GM12864 (cell line): ENCODE results near the gene HOXD1.

Experiments
- DNase-seq: peaks from one replicate; pipeline ENCODE4 v3.0.0-alpha.2; 2011; ENCODE audit warnings: low read depth
- H3K4me3 ChIP-seq: 2 replicates; pipeline ENCODE4 v1.5.1; 2011; ENCODE audit warnings: mild to moderate bottlenecking, low read depth, low read length, control low read depth
- CTCF ChIP-seq: IDR thresholded peaks from 2 replicates; pipeline ENCODE4 v1.5.1; 2011; ENCODE audit warnings: low read depth, mild to moderate bottlenecking, moderate library complexity, low read length, control low read depth, inconsistent platforms; ENCODE audit errors: missing control alignments

HOXD1 gene

DNA sequence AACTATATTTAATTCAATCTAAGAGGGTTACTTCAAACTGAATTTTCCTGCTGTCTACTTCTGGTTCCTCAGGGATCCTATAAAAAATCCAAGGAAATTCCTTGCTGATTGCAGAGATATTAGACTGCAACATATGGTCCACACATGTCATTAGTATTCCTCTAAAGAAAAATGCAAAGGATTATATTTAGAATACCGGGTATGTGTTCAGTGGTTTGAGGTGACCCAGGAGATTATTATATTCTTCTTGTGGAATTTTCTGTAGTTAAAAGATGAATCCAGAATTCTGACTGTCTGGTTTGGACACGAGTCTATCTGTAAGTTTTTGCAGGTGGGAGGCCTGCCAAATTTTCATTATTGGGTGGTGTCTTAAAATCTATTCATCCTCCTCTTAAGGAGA, 18.2 kb downstream of the HOXD1 start:
- TF ChIP-seq CTCF = no peak
- no peak for DNase-seq
- H3K4me3 ChIP-seq = no peak overlapping the region

GRCh38 chr2:176211110-176211509, 22.6 kb downstream of the HOXD1 start:
- DNase-seq = no peak
- TF ChIP-seq CTCF = no peak
- H3K4me3 ChIP-seq = no peak overlapping the region

DNA sequence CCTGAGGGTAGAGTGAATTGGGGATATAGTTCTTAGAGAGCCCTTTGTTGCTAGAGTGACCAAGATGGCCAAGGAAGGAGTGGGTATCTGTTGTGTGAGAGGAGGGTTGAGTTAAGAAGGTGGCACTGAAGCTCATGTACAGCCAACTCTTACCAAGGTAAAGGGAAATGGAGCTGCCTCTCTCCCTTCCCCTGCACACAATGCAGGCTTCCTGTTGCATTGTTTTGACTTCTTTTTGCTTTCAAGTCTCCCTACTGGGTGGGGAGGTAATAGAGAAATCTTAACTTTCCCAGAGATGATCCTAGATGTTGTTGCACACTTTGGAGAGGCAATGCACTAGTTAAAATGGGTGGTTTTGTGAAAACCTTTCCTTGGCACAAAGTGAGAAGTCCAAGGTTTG, 23.8 kb downstream of the HOXD1 start:
- no peak for TF ChIP-seq CTCF
- H3K4me3 ChIP-seq = no peak overlapping the region
- DNase-seq = no peak

- no peak for DNase-seq
These were observed 24.9 kb downstream of the HOXD1 start for GRCh38 chr2:176213406-176213805.

DNA sequence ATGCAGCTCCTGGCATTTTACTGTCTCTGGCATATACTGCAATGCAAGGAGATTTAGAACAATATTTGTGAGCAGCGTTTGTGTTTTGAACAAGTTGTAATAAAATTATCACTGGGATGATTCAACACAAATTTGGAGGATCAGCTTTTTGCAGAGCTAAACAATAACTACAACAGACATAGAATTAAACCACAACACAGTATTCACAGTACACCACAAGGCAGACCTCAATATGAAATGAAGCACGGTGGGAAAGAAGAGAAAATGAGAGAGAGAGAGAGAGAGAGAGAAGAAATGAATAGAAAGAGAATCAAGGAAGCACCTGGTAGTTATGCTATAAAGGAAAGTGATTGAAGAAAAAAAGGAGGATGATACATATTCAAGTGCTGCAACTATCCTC, 39.4 kb downstream of the HOXD1 start:
- DNase-seq = no peak
- H3K4me3 ChIP-seq = no peak overlapping the region
- no peak for TF ChIP-seq CTCF

More at GRCh38 chr2:176213406-176213805, 24.9 kb downstream of the HOXD1 start:
- H3K4me3 ChIP-seq = no peak overlapping the region
- no peak for TF ChIP-seq CTCF

DNA sequence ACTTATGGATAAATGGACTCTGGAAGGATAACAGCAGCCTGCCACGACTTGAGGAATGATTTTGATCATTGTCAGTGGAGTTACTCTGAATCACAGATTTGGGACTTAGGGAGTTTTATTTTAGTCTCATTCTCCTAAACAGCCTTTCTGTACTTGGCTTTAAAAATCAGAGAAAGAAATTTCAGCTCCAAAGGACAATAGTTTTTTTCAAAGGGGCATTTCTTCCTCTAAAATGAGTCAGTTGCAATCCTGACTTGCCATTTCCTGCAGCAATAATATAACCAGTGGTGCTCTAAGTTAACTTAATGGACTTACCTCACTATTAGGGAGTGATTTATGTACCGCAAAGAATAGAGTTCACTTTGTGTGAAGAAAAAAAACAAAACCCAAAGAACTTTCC, 45.7 kb downstream of the HOXD1 start:
- TF ChIP-seq CTCF = no peak
- DNase-seq = no peak

DNA sequence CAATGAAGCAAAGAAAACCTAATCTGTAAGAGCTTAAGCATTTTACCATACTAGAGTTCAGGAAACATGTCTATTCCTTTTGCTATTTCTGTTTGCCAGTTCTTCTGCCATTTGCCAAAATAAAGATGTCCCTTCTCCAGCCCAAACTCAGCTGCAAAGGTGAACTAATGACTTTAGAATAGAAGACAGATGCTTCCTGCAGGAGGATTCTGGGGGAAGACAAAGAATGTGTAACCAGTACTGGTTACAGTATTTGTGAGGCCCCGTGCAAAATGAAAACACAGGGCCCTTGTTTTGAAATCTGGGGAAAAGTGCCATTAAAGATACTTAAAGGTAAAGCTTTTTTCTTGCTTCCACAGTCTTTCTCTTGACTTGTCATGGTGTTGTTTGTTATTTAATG, 46.5 kb downstream of the HOXD1 start:
- TF ChIP-seq CTCF = no peak

More for the DNA sequence above, 45.7 kb downstream of the HOXD1 start:
- H3K4me3 ChIP-seq = no peak overlapping the region

More for the DNA sequence above, 46.5 kb downstream of the HOXD1 start:
- DNase-seq = no peak
- no peak overlapping the region for H3K4me3 ChIP-seq
